Activated CD4-positive, alpha-beta T cell treated with anti-CD3 and anti-CD28 coated beads, Interleukin-2, amount 50 U/mL, for 16 hours (primary cell): ENCODE measurements around the gene CEP135.
"Not testable (repeated sequence)": the region's sequence is repeated elsewhere in the genome, so short reads cannot be mapped to it uniquely, and the experiment has no call there.

Source experiments
- DNase-seq: peaks from one replicate; pipeline ENCODE4 v3.0.0-alpha.2; 2020

The CEP135 gene

GRCh38 chr4:55948726-55949481 is at the start of gene CEP135:
Gene CEP135, plus strand, starts transcription at chr4:55948945. Its CDS starts 3,186 bp downstream, at chr4:55952131.
- peak; percentile 93 for DNase-seq

- DNase-seq = no peak
Observed at GRCh38 chr4:55902677-55903076, 46.1 kb upstream of the CEP135 start.

- no peak for DNase-seq
Observed at GRCh38 chr4:55903577-55903976, 45.2 kb upstream of the CEP135 start.

- DNase-seq = no peak
Observed at GRCh38 chr4:55904576-55904975, 44.2 kb upstream of the CEP135 start.

- no peak for DNase-seq
Observed at GRCh38 chr4:55906323-55906722, 42.4 kb upstream of the CEP135 start.

GRCh38 chr4:55906989-55907388 is 41.8 kb upstream of the CEP135 start:
- DNase-seq = peak; percentile 29

- DNase-seq = no peak
Observed at GRCh38 chr4:55907469-55907868, 41.3 kb upstream of the CEP135 start.

- DNase-seq = no peak
Observed at GRCh38 chr4:55910140-55910539, 38.6 kb upstream of the CEP135 start.

GRCh38 chr4:55912249-55912648 is 36.5 kb upstream of the CEP135 start:
- DNase-seq = no peak

GRCh38 chr4:55920571-55920970 is 28.2 kb upstream of the CEP135 start:
- no peak for DNase-seq

- no peak for DNase-seq
Observed at GRCh38 chr4:55921093-55921492, 27.7 kb upstream of the CEP135 start.

- DNase-seq = no peak
Observed at GRCh38 chr4:55925241-55925640, 23.5 kb upstream of the CEP135 start.

- DNase-seq = no peak
Observed at GRCh38 chr4:55926610-55927009, 22.1 kb upstream of the CEP135 start.

- DNase-seq = no peak
Observed at GRCh38 chr4:55927803-55928437, 20.8 kb upstream of the CEP135 start.

GRCh38 chr4:55928846-55929245 is 19.9 kb upstream of the CEP135 start:
- DNase-seq = no peak

- DNase-seq = no peak
Observed at GRCh38 chr4:55931043-55931442, 17.7 kb upstream of the CEP135 start.

- DNase-seq = no peak
Observed at GRCh38 chr4:55931833-55932232, 16.9 kb upstream of the CEP135 start.

- no peak for DNase-seq
Observed at GRCh38 chr4:55932511-55932910, 16.2 kb upstream of the CEP135 start.

- no peak for DNase-seq
Observed at GRCh38 chr4:55933611-55934010, 15.1 kb upstream of the CEP135 start.

- not testable (repeated sequence) for DNase-seq
Observed at GRCh38 chr4:55935907-55936306, 12.8 kb upstream of the CEP135 start.

GRCh38 chr4:55938481-55938880 is 10.3 kb upstream of the CEP135 start:
- no peak for DNase-seq

GRCh38 chr4:55939421-55939820 is 9.3 kb upstream of the CEP135 start:
- no peak for DNase-seq

GRCh38 chr4:55941881-55942396 is 6.8 kb upstream of the CEP135 start:
- no peak for DNase-seq

GRCh38 chr4:55947254-55947882 is 1.4 kb upstream of the CEP135 start:
- DNase-seq = peak; percentile 23
